Activated CD4-positive, alpha-beta memory T cell treated with anti-CD3 and anti-CD28 coated beads, Interleukin-2, amount 10 ng/mL, durations not matched to agents 7 days and 5 days (primary cell): ENCODE data around the gene TPCN2. TPM values are rescaled to one million over a fixed set of nuclear protein-coding genes. Genes with fewer than 3 reads are reported as not detected.

ENCODE experiments used
- CTCF ChIA-PET: fragments of 350-600 bp; sonication (Branson Sonifier 250); formaldehyde crosslinking; loops from one replicate; lab custom pipeline; 2021; ENCODE audit warnings: antibody characterized with exemption, inconsistent platforms; lab: Charles Lee
- POLR2A ChIA-PET: fragments of 350-600 bp; sonication (Branson Sonifier 250); formaldehyde crosslinking; loops from one replicate; lab custom pipeline; 2021; ENCODE audit warnings: antibody characterized with exemption; lab: Charles Lee
- DNase-seq: peaks from one replicate; pipeline ENCODE4 v3.0.0-alpha.2; 2020
- H3K27ac Mint-ChIP-seq: one replicate; pipeline ENCODE4 v1.8.0; 2021; ENCODE audit warnings: mild to moderate bottlenecking, mixed read lengths
- H3K27me3 Mint-ChIP-seq: one replicate; pipeline ENCODE4 v1.8.0; 2021; ENCODE audit warnings: mixed read lengths
- H3K36me3 Mint-ChIP-seq: one replicate; pipeline ENCODE4 v1.8.0; 2021; ENCODE audit warnings: low read depth, mixed read lengths
- H3K4me1 Mint-ChIP-seq: one replicate; pipeline ENCODE4 v1.8.0; 2021; ENCODE audit warnings: mixed read lengths
- H3K4me3 Mint-ChIP-seq: one replicate; pipeline ENCODE4 v1.8.0; 2021; ENCODE audit warnings: mild to moderate bottlenecking, mixed read lengths
- H3K9me3 Mint-ChIP-seq: one replicate; pipeline ENCODE4 v1.8.0; 2021; ENCODE audit warnings: mixed read lengths
- total RNA-seq, 2 experiments: library from RNA; stranded (reverse); gene quantifications; one replicate each; pipeline ENCODE4 v1.2.3, GENCODE V29; 2021

TPCN2 gene
- total RNA-seq, 2 experiments from 2014 or later, result 25.8 to 26.0 TPM

DNA sequence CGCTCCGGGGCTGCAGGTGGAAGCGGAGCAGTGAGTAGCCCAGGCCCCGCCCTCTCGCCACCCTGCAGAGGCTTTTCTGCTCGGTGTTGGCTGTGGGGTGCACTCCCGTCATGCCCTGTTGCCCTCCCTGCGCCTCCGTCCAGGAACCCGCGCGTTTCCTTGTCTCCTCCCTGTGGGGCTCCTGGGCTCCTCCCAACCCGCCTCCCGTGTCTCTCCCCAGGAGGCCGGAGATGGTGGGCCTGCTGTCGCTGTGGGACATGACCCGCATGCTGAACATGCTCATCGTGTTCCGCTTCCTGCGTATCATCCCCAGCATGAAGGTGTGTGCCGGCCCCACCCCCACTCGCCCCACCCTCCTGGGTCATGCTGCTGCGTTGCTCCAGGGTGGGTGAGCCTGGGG lies 32.4 kb downstream of the TPCN2 start:
- ChIA-PET CTCF (no interaction called here), POLR2A (no interaction called here)

GRCh38 chr11:69083531-69084247 lies 35.0 kb downstream of the TPCN2 start:
- Mint-ChIP-seq H3K27me3 (no peaks in the 10 kb centered on the region), H3K4me3 (no peak overlapping the region), H3K4me1 (peaks cover 24% of the 10 kb centered on the region), H3K9me3 (no peaks in the 10 kb centered on the region), H3K36me3 (peaks cover 22% of the 10 kb centered on the region), H3K27ac (peak overlapping the region; percentile 21)
- ChIA-PET CTCF (no interaction called here), POLR2A (no interaction called here)
- no peak for DNase-seq

More for the DNA sequence above, 32.4 kb downstream of the TPCN2 start:
- Mint-ChIP-seq H3K4me1 (peaks cover 24% of the 10 kb centered on the region), H3K36me3 (peaks cover 19% of the 10 kb centered on the region), H3K9me3 (no peaks in the 10 kb centered on the region), H3K4me3 (no peak overlapping the region), H3K27me3 (no peaks in the 10 kb centered on the region), H3K27ac (no peak overlapping the region)
- no peak for DNase-seq

GRCh38 chr11:69084371-69084770 lies 35.6 kb downstream of the TPCN2 start:
- DNase-seq, result no peak
- CTCF ChIA-PET, result no interaction called here
- POLR2A ChIA-PET, result no interaction called here
- no peaks in the 10 kb centered on the region for H3K9me3 Mint-ChIP-seq
- no peak overlapping the region for H3K27ac Mint-ChIP-seq
- peaks cover 26% of the 10 kb centered on the region for H3K4me1 Mint-ChIP-seq
- H3K27me3 Mint-ChIP-seq, result no peaks in the 10 kb centered on the region
- H3K36me3 Mint-ChIP-seq, result peaks cover 26% of the 10 kb centered on the region
- no peak overlapping the region for H3K4me3 Mint-ChIP-seq

- no peak overlapping the region for H3K4me3 Mint-ChIP-seq
- H3K36me3 Mint-ChIP-seq, result peaks cover 26% of the 10 kb centered on the region
- no peak for DNase-seq
- H3K9me3 Mint-ChIP-seq, result no peaks in the 10 kb centered on the region
- H3K27me3 Mint-ChIP-seq, result no peaks in the 10 kb centered on the region
- peaks cover 15% of the 10 kb centered on the region for H3K4me1 Mint-ChIP-seq
- H3K27ac Mint-ChIP-seq, result no peak overlapping the region
- CTCF ChIA-PET, result interaction anchor here (1.0 kb wide), 1 partner anchor 37 kb away, joined by 3 read pairs; the partner anchor contains the start of gene TPCN2
- POLR2A ChIA-PET, result no interaction called here
Observed at GRCh38 chr11:69085490-69086095, 36.9 kb downstream of the TPCN2 start.

DNA sequence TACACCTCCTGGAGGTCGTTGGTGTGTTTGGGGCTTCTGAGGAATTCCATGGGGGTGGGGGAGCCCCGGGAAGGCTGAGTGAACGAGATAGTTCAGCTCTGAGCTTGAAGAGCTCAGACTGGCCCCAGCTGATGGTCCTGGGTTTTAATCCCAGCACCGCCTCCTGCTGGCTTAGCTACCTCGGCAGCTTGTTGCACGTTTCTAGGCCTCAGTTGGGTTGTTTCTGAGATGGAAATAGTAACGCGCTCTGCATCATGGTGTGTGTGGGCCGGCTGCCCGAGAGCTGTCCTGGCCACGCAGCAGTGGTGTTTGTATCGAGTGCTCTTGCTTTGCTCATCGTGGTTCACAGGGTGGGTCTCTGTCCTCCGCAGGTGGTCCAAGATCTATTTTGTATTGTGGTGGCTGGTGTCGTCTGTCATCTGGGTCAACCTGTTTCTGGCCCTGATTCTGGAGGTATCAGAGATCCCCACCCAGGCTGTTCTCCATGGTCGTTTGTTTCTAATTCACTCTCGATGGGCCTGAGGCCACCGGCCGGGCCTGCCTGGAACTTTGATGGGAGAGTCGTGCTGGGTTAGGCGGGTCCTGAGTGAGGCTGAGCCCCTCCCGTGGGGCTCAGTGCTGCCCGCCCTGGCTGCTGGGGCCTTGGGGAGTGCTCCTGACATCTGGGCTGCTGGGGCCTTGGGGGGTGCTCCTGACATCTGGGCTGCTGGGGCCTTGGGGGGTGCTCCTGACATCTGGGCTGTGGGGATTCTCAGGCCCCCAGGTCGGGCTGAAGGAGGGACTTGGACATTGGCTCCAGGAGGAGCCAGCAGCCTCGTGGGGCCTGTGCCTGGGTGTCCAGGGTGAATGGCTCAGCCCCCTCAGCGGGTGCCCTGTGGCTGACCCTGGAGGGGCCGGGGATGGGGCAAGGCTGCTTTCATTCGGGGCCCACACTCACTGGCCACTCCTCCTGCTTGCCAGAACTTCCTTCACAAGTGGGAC lies 37.7 kb downstream of the TPCN2 start:
- no peaks in the 10 kb centered on the region for H3K27me3 Mint-ChIP-seq
- H3K4me3 Mint-ChIP-seq, result no peak overlapping the region
- POLR2A ChIA-PET, result no interaction called here
- H3K4me1 Mint-ChIP-seq, result peaks cover 10% of the 10 kb centered on the region
- CTCF ChIA-PET, result interaction anchor here (1.0 kb wide), 1 partner anchor 37 kb away, joined by 3 read pairs; the partner anchor contains the start of gene TPCN2
- no peak overlapping the region for H3K27ac Mint-ChIP-seq
- no peaks in the 10 kb centered on the region for H3K9me3 Mint-ChIP-seq
- H3K36me3 Mint-ChIP-seq, result peaks cover 24% of the 10 kb centered on the region
- no peak for DNase-seq

DNA sequence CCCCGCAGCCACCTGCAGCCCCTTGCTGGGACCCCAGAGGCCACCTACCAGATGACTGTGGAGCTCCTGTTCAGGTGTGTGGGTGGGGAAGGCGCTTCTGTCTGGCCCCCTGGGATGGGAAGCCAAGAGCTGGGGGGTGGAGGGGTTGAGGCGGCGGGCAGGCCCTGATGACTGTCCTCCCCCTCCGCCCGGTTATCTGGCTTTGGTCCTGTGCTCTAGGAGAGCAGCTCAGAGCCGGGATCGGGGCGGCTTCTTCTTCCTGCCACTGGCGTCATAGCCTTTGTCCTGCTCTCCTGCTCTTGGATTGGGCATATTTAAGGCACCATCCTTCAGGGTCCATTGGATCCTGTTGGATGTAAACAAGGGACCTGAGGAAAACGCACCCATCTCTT lies 38.4 kb downstream of the TPCN2 start:
- H3K27ac Mint-ChIP-seq, result no peak overlapping the region
- POLR2A ChIA-PET, result interaction anchor here (1.2 kb wide), 1 partner anchor 76 kb away, joined by 3 read pairs; no protein-coding TSS in a partner anchor
- no peak for DNase-seq
- CTCF ChIA-PET, result no interaction called here
- H3K4me3 Mint-ChIP-seq, result no peak overlapping the region
- H3K9me3 Mint-ChIP-seq, result no peaks in the 10 kb centered on the region
- no peaks in the 10 kb centered on the region for H3K27me3 Mint-ChIP-seq
- peaks cover 23% of the 10 kb centered on the region for H3K36me3 Mint-ChIP-seq
- peaks cover 5% of the 10 kb centered on the region for H3K4me1 Mint-ChIP-seq

- no peaks in the 10 kb centered on the region for H3K9me3 Mint-ChIP-seq
- peaks cover 22% of the 10 kb centered on the region for H3K36me3 Mint-ChIP-seq
- H3K27me3 Mint-ChIP-seq, result no peaks in the 10 kb centered on the region
- H3K27ac Mint-ChIP-seq, result no peak overlapping the region
- peaks cover 5% of the 10 kb centered on the region for H3K4me1 Mint-ChIP-seq
- ChIA-PET POLR2A (interaction anchor here (1.2 kb wide), 1 partner anchor 77 kb away, joined by 3 read pairs; no protein-coding TSS in a partner anchor), CTCF (no interaction called here)
- no peak for DNase-seq
- no peak overlapping the region for H3K4me3 Mint-ChIP-seq
Observed at GRCh38 chr11:69087811-69088210, 39.1 kb downstream of the TPCN2 start.

DNA sequence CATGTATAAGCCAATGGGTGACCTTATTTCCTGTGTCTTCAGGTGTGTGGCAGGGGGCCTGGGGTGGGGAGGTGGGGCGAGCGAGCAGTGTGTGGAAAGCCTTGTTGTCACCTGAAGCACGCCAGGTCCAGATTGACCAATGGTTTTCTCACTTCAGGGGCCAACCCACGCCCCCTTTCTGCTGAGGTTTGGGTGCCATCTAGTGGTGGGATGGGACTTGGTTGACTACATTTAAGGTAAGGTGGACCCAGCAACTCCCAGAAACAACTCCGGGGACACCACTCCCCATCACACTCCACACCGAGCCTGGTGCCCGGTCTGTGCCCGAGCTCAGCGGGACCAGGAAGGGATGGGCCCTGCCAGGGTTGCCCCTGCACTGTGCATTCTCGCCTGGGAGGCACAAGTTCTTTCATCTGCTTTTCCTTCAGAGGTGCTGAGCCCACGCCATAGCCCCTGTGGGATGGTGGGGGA lies 40.0 kb downstream of the TPCN2 start:
- H3K9me3 Mint-ChIP-seq, result no peaks in the 10 kb centered on the region
- no peak overlapping the region for H3K4me3 Mint-ChIP-seq
- ChIA-PET POLR2A (no interaction called here), CTCF (interaction anchor here (0.9 kb wide), 1 partner anchor 18 kb away, joined by 3 read pairs; no protein-coding TSS in a partner anchor)
- peak; percentile 67 for DNase-seq
- H3K36me3 Mint-ChIP-seq, result peaks cover 19% of the 10 kb centered on the region
- H3K27me3 Mint-ChIP-seq, result no peaks in the 10 kb centered on the region
- no peak overlapping the region for H3K27ac Mint-ChIP-seq
- peaks cover 5% of the 10 kb centered on the region for H3K4me1 Mint-ChIP-seq

- POLR2A ChIA-PET, result no interaction called here
- CTCF ChIA-PET, result interaction anchor here (0.9 kb wide), 1 partner anchor 18 kb away, joined by 3 read pairs; no protein-coding TSS in a partner anchor
- H3K27me3 Mint-ChIP-seq, result no peaks in the 10 kb centered on the region
- H3K4me1 Mint-ChIP-seq, result peaks cover 5% of the 10 kb centered on the region
- no peak overlapping the region for H3K27ac Mint-ChIP-seq
- no peak overlapping the region for H3K4me3 Mint-ChIP-seq
- H3K36me3 Mint-ChIP-seq, result peaks cover 19% of the 10 kb centered on the region
- DNase-seq, result no peak
- no peaks in the 10 kb centered on the region for H3K9me3 Mint-ChIP-seq
Observed at GRCh38 chr11:69089258-69089657, 40.5 kb downstream of the TPCN2 start.

DNA sequence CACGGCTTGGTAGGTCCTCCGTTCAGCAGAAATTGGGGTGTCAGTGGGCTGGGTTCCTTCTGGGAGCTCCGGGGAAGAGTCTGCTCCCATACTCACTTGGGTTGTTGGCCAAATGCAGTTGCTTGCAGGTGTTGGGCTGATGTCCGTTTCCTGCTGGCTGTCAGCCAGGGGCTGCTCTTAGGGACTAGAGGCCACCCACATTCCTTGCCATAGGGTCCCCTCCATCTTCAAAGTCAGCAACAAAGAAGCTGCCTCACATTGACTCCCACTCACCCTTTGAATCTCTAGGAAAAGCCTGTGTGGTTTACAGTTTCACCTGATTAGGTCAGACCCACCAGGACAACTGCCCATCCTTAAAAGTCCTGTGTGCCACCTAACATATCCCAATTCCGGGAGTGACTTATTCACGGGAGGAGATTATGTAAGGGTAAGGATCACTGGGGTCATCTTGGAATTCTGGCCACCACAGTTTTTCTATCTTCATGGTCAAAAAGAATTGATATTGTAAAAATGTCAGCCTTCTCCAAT lies 43.0 kb downstream of the TPCN2 start:
- H3K4me3 Mint-ChIP-seq, result no peak overlapping the region
- no peaks in the 10 kb centered on the region for H3K27me3 Mint-ChIP-seq
- H3K9me3 Mint-ChIP-seq, result no peaks in the 10 kb centered on the region
- CTCF ChIA-PET, result interaction anchor here (1.1 to 1.7 kb wide), 2 partner anchors 9 to 89 kb away, joined by 3 to 4 read pairs; no protein-coding TSS in a partner anchor
- peaks cover 5% of the 10 kb centered on the region for H3K4me1 Mint-ChIP-seq
- POLR2A ChIA-PET, result interaction anchor here (0.6 kb wide), 1 partner anchor 293 kb away, joined by 3 read pairs; no protein-coding TSS in a partner anchor
- H3K27ac Mint-ChIP-seq, result no peak overlapping the region
- peaks cover 19% of the 10 kb centered on the region for H3K36me3 Mint-ChIP-seq
- DNase-seq, result no peak

DNA sequence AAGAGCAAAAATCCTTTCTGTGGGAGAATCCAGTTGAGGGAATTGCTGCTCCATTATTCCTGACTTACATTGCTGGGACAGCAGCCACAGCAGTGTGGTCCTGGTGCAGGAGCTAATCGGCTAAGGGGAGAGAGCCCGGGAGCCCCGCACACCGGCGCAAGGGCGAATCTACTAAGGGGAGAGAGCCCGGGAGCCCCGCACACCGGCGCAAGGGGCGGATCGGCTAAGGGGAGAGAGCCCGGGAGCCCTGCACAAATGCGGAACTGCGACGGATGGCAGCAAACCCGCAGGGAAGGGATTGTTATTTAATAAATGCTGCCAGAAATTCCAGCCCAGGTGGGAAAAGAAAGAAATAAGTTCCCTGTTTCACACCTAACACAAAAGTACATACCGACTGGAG lies 43.5 kb downstream of the TPCN2 start:
- peaks cover 19% of the 10 kb centered on the region for H3K36me3 Mint-ChIP-seq
- ChIA-PET POLR2A (interaction anchor here (0.6 kb wide), 1 partner anchor 294 kb away, joined by 3 read pairs; no protein-coding TSS in a partner anchor), CTCF (interaction anchor here (1.0 to 1.1 kb wide), 2 partner anchors 8 to 48 kb away, joined by 3 read pairs; no protein-coding TSS in a partner anchor)
- H3K4me1 Mint-ChIP-seq, result peaks cover 5% of the 10 kb centered on the region
- no peak overlapping the region for H3K4me3 Mint-ChIP-seq
- no peak overlapping the region for H3K27ac Mint-ChIP-seq
- no peaks in the 10 kb centered on the region for H3K27me3 Mint-ChIP-seq
- no peaks in the 10 kb centered on the region for H3K9me3 Mint-ChIP-seq
- no peak for DNase-seq

DNA sequence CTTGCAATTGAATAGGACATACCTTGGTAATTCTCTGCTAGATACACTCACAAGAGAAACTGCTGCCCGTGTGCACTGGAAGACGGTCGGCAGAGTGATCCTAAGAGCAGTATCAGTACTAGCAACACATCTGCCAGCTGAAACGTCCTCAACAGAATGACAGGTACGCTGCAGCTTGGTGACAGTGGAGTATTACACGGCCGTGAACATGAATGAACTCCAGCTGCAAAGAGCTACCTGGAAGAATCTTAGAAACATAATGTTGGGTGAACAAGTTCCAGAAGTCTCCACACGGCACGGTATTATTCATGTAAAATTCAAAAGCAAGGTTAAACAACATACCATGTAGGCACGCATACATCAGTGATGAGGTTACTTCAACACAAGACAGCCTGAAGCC lies 44.4 kb downstream of the TPCN2 start:
- Mint-ChIP-seq H3K9me3 (no peaks in the 10 kb centered on the region), H3K4me3 (no peak overlapping the region), H3K27ac (no peak overlapping the region), H3K36me3 (peaks cover 19% of the 10 kb centered on the region), H3K27me3 (no peaks in the 10 kb centered on the region), H3K4me1 (peaks cover 5% of the 10 kb centered on the region)
- no peak for DNase-seq
- ChIA-PET POLR2A (interaction anchor here (1.0 kb wide), 1 partner anchor 28 kb away, joined by 3 read pairs; no protein-coding TSS in a partner anchor), CTCF (interaction anchor here (1.0 kb wide), 1 partner anchor 48 kb away, joined by 3 read pairs; no protein-coding TSS in a partner anchor)
